H7 (cell line): ENCODE measurements around the gene CACNB2. TPM values are rescaled to one million over a fixed set of nuclear protein-coding genes. Genes with fewer than 3 reads are reported as not detected.

Experiments
- DNase-seq: peaks from one replicate; pipeline ENCODE4 v3.0.0; 2012
- H3K27me3 ChIP-seq: 2 replicates; pipeline ENCODE4 v1.6.0; 2011; ENCODE audit warnings: mild to moderate bottlenecking, low read length; ENCODE audit not compliant: control insufficient read depth, insufficient read depth
- H3K36me3 ChIP-seq: replicated peaks from 2 replicates; pipeline ENCODE4 v1.5.1; 2011; ENCODE audit warnings: low read length; ENCODE audit not compliant: control insufficient read depth, insufficient read depth
- H3K4me3 ChIP-seq: 2 replicates; pipeline ENCODE4 v1.5.1; 2011; ENCODE audit warnings: low read depth, mild to moderate bottlenecking, control low read depth, low read length, moderate library complexity; ENCODE audit not compliant: insufficient read depth
- total RNA-seq: library from RNA; depleted of rRNA; stranded (reverse); fragments of >200 nt; shearing (Covaris generic); gene quantifications from 2 replicates; pipeline ENCODE4 v1.2.3, GENCODE V29; 2014

CACNB2 gene
- total RNA-seq, 1 experiment from 2014 or later, result 1.0 TPM

GRCh38 chr10:18516851-18517250, 376.6 kb downstream of the CACNB2 start:
- no peaks in the 10 kb centered on the region for H3K27me3 ChIP-seq
- H3K4me3 ChIP-seq, result no peak overlapping the region
- DNase-seq, result no peak
- H3K36me3 ChIP-seq, result no peaks in the 10 kb centered on the region

- Histone ChIP-seq H3K27me3 (no peaks in the 10 kb centered on the region), H3K4me3 (no peak overlapping the region), H3K36me3 (no peaks in the 10 kb centered on the region)
- DNase-seq, result no peak
Observed at GRCh38 chr10:18523025-18523424, 382.8 kb downstream of the CACNB2 start.

- H3K36me3 ChIP-seq, result no peaks in the 10 kb centered on the region
Observed at GRCh38 chr10:18523858-18524257, 383.6 kb downstream of the CACNB2 start.

GRCh38 chr10:18527687-18528086, 387.5 kb downstream of the CACNB2 start:
- Histone ChIP-seq H3K36me3 (no peaks in the 10 kb centered on the region), H3K27me3 (no peaks in the 10 kb centered on the region), H3K4me3 (no peak overlapping the region)
- no peak for DNase-seq

More at GRCh38 chr10:18523858-18524257, 383.6 kb downstream of the CACNB2 start:
- Histone ChIP-seq H3K27me3 (no peaks in the 10 kb centered on the region), H3K4me3 (no peak overlapping the region)
- no peak for DNase-seq

DNA sequence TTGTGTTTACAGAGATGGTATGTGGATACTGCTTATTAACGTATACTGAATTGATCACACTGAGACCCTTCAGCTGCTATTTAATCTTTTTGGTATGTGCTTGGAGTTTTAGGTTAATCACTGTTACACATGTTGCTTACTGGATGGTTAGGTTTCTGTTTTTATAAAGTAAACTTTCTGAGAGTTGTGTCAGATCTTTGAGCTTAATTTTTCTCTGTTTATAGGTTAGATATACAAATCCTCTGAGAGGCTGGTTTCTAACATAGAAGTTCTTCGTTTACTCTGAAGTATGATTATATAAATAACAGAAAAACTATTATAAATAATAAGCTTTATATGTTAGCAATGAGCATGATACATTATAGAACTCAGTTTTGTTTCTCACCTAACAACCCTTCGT, 388.1 kb downstream of the CACNB2 start:
- Histone ChIP-seq H3K27me3 (no peaks in the 10 kb centered on the region), H3K4me3 (no peak overlapping the region), H3K36me3 (no peaks in the 10 kb centered on the region)
- no peak for DNase-seq

DNA sequence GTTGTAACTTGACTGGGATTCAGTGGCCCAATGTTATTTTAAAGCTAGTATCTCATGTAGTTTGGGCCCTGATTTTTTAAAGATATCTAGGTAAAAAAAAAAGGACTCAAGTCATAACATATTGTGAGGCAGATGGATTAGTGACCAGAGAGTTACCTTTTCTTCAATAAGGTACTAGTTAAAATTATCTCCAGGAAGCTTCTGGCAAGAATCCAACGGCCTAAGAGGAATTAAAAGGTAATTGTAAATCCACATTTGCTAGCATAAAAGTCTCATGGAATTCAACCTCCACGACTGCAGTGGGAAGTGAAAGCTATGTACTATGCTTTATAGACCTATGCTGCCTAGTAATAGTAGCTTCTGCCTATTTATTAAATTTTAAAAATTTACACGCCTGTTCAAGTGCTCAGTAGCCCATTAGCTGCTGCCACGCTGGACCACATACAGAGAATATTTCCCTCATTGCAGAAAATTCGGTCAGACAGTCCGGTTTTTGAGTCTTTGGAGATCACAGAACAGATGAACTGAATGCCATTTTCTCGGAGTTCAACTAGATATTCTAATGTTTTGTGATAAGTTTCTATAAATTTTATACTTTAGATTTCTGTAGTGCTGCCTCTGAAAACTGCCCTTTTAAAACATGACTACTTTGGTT, 392.8 kb downstream of the CACNB2 start:
- peaks cover 2% of the 10 kb centered on the region for H3K36me3 ChIP-seq
- no peak for DNase-seq
- no peak overlapping the region for H3K4me3 ChIP-seq
- H3K27me3 ChIP-seq, result no peaks in the 10 kb centered on the region

- peaks cover 2% of the 10 kb centered on the region for H3K36me3 ChIP-seq
- no peaks in the 10 kb centered on the region for H3K27me3 ChIP-seq
- H3K4me3 ChIP-seq, result no peak overlapping the region
- no peak for DNase-seq
Observed at GRCh38 chr10:18533896-18534295, 393.7 kb downstream of the CACNB2 start.

GRCh38 chr10:18539335-18539734, 399.1 kb downstream of the CACNB2 start:
- H3K36me3 ChIP-seq, result peaks cover 2% of the 10 kb centered on the region
- DNase-seq, result no peak
- H3K27me3 ChIP-seq, result no peaks in the 10 kb centered on the region; the same call in 1 of the 2 replicates
- H3K4me3 ChIP-seq, result no peak overlapping the region

GRCh38 chr10:18540195-18540594, 400.0 kb downstream of the CACNB2 start:
- no peaks in the 10 kb centered on the region; the same call in 1 of the 2 replicates for H3K27me3 ChIP-seq
- H3K36me3 ChIP-seq, result peaks cover 2% of the 10 kb centered on the region
- DNase-seq, result no peak
- H3K4me3 ChIP-seq, result no peak overlapping the region

GRCh38 chr10:18542832-18543231, 402.6 kb downstream of the CACNB2 start:
- DNase-seq, result no peak
- H3K4me3 ChIP-seq, result no peak overlapping the region
- peaks cover 2% of the 10 kb centered on the region for H3K36me3 ChIP-seq
- no peaks in the 10 kb centered on the region; the same call in 1 of the 2 replicates for H3K27me3 ChIP-seq

DNA sequence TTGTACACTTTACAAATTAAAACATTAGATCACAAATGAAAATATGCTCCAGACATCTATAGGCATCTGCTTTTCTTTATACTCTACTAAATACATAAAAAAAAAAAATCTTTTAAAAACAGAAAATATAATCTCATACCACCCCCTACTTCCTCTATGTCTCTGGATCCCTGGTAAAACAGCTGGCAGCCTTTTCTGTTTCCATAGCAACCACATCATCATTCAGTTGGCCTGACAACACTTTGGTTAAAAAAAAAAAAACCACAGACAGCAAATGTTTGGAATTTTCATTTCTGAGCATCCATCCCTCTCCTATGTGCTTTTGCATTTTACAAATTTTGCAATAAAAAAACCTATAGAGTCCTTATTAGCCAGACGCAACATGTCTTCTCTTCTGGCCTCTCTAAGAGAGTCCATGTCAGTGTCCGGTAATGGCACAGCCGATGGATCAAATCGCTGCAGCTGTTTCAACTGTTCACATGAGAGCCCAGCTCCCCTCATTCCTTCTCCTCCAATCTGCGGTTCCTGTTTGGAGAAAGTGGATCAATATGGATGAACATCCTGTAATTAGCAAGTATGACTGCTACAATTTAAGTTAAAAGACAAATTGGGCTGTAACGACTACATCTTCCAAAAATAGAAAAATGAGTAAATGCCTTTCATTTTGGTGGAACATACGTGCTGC, 405.5 kb downstream of the CACNB2 start:
- no peak for DNase-seq
- no peaks in the 10 kb centered on the region; the same call in 1 of the 2 replicates for H3K27me3 ChIP-seq
- H3K36me3 ChIP-seq, result no peaks in the 10 kb centered on the region; the same call in 1 of the 2 replicates
- no peak overlapping the region for H3K4me3 ChIP-seq

GRCh38 chr10:18549105-18549504, 408.9 kb downstream of the CACNB2 start:
- Histone ChIP-seq H3K36me3 (peaks cover 2% of the 10 kb centered on the region), H3K27me3 (no peaks in the 10 kb centered on the region), H3K4me3 (no peak overlapping the region)
- DNase-seq, result no peak

DNA sequence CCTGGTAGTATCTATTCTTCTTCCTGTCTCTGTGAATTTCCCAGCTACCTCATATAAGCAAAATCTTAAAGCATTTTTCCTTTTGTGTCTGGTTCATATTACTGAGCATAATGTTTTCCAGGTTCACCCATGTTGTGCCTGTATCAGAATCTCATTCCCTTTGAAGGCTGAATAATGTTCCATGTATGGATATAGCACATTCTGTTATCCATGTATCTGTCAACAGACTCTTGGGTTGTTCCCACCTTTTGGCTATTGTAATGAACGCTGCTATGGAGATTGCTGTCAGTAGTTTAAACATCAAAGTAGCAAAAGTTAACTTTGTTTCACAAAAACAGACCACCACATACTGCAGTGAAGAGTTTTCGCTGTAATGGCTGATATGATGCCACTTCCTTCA, 411.2 kb downstream of the CACNB2 start:
- no peak for DNase-seq
- H3K27me3 ChIP-seq, result no peaks in the 10 kb centered on the region
- peaks cover 3% of the 10 kb centered on the region for H3K36me3 ChIP-seq
- H3K4me3 ChIP-seq, result no peak overlapping the region

DNA sequence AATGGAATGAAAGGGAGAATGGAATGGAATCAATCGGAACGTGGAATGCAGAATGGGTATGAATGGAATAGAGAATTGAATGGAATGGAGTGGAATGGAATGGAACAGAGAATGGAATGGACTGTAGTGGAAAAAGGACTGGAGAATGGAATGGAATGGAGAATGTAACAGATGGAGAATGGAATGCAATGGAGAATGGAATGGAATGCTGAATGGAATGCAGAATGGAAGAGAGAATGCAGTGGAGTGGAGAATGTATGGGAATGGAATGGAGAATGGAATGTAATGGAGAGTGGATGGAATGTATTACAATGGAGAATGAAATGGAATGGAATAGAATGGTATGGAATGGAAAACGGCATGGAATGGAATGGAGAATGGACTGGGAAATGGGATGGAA, 414.3 kb downstream of the CACNB2 start:
- no peak for DNase-seq
- Histone ChIP-seq H3K4me3 (no peak overlapping the region), H3K27me3 (no peaks in the 10 kb centered on the region), H3K36me3 (peaks cover 3% of the 10 kb centered on the region)

- Histone ChIP-seq H3K27me3 (no peaks in the 10 kb centered on the region), H3K4me3 (no peak overlapping the region), H3K36me3 (peaks cover 1% of the 10 kb centered on the region)
- no peak for DNase-seq
Observed at GRCh38 chr10:18556522-18557147, 416.4 kb downstream of the CACNB2 start.
